DMS79 treated with DMSO at 0.1 percent for 48 hours (cell line): ENCODE measurements around the gene NOL4.

Experiments used
- DNase-seq: peaks from one replicate; lab custom pipeline; 2025; lab: John Stamatoyannopoulos, UW

The NOL4 gene

DNA sequence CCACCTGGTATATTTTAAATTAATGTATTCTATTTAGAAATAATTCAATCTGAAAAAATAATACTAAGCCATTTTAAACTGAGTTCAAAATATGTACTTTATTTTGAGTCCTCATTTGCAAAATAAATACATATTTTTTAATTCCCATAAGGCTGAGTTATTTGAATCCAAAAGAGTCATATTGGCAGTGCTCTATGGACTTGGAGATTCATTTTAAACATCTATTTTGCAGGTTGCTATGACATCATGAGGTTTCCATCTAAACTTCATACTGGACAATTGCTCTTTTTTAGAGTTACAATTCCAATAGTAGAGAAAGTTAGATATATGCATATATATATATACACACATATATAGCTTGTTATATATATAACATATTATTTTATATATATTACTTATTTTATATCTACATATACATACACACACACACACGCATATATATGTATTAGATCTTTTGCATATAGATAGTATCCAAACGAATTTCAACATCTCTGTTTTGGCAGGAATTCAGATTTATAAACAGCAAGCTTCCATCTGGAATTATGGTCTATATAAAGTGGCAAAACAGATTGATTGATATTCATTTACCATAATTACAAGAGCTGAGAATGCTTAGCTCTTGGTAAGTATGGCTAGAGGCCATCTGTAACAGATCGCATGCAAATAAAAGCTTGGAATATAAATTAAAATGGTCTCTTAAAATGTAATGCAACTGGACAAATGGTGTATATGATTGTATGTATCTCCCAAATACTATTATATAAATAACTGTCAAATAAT, 34.9 kb downstream of the NOL4 start:
- no peak for DNase-seq
